Hypothalamus (tissue), 51 donors: Measurements from ENCODE around the gene CALHM6.

Source experiments
- DNase-seq, 51 donors: peaks; one replicate each; lab custom pipeline; 2025; lab: John Stamatoyannopoulos, UW

CALHM6 gene

GRCh38 chr6:116444575-116444974 is 16.6 kb upstream of the CALHM6 start:
- DNase-seq = no peak

GRCh38 chr6:116445102-116445501 is 16.1 kb upstream of the CALHM6 start:
- no peak for DNase-seq

- no peak for DNase-seq
Observed at GRCh38 chr6:116446399-116446798, 14.8 kb upstream of the CALHM6 start.

DNA sequence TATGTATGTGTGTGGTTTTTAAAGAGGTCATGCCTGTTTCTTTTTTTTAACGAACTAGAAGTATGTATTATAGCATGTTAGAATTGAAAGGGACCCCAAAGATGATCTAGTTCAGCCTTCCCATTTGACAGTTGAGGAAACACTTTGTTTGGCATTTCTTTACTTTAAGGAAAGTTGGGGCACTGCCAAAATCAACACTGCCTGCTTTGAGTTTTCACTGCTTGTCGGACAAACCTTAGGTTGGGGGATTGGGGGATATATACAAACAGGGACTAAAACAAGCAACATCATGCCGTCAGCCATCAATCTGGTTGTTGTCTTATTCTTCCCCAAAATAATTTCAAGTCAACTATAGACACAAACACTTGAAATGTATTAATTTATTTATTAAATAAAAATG is 14.1 kb upstream of the CALHM6 start:
- no peak for DNase-seq

GRCh38 chr6:116447496-116448011 is 13.6 kb upstream of the CALHM6 start:
- DNase-seq = no peak

DNA sequence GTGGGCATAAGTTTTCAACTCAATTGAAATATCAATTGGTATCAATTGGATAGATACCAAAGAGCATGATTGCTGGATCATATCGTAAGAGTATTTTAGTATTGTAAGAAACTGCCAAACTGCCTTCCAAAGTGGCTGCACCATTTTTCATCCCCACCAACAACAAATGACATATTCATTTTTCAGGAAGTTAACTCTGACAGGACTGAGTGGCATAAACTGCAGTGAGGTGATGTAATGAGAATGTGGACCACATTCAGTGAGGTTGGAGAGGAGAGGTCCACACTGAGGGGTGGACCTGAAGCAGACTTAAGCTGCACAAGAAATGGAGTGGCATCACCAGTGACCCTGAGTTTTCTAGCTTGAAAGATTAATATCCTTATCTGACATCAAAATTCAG is 11.6 kb upstream of the CALHM6 start:
- no peak for DNase-seq

- DNase-seq = no peak
Observed at GRCh38 chr6:116450185-116450710, 10.9 kb upstream of the CALHM6 start.

DNA sequence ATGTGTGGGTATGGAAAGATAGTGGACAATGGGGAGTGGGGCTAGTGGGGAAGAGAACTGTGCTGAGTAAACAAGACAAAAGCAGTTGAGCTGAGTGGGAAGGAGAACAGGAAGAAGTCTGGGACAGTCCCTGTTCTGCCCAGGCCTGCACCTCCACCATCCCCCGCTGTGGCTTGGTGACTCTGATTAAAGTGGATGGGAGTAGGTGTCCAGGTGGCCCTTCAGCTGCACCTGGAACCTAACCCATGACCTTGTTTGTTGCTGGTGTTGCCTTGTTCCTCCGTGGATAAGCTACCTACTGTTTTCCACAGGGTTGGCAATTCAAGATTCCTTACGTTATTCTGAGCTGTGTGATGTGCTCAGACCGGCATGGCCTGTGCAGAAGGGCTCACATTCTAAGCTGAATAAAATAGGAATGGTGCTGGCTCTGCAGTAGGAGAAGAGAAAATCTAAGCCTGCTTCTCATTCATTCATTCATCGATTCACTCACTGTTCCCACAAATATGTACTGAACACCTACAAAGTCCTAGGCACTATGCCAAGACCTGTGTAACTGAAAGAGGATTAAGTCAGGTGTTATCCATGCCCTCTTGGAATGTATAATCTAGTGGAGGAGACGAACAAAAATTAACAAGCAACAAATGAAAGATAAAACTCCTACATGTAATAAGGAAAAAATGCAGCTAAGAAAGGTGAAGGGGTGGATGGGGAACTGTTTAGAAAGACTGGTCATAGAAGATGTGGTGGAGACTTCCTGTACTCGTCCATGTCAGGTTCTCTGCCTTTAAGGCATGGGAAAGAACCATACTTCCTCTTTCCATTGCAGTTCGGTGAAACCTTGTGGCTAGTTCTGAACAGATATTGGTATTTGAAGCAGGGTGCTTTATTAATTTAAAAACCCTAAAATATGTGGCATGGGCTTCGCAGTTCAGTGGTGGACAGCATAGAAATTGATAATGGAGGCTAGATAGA is 10.1 kb upstream of the CALHM6 start:
- DNase-seq = no peak

GRCh38 chr6:116451916-116452315 is 9.3 kb upstream of the CALHM6 start:
- no peak for DNase-seq

- DNase-seq = no peak
Observed at GRCh38 chr6:116452531-116452930, 8.6 kb upstream of the CALHM6 start.

DNA sequence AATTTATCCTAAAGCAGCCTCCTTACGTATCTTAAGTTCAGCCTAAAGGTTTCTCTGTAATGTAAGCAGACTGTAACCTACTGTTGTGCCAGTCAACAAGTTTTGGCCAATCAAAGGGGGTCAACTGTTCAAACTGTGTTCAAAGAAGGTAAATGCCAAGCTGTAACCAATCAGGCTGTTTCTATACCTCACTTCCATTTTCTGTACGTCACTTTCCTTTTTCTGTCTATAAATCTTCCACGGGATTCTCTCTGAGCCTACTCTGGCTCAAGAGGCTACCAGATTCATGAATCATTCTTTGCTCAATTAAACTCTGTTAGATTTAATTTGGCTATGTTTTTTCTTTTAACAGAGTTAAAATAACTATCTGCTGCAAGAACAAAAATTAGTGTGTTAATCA is 5.1 kb upstream of the CALHM6 start:
- DNase-seq = no peak

DNA sequence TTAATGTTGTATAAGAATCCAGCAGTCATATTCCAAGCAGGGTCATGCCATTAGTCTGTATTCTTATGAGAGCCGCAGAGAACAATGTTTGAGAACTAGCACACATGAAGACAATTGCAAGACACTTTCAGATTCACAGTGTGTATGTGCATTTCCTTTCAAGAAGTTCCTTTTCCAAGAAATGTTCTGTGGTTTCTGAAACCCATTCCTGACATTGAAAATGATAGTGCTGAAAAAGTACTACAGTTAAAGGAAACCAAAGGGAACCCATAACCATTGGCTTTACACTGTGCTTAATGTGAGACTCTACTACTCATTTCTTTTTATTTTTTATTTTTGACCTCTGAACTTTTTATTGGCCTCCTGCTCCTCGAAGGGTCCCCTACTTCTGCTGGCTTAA is 4.2 kb upstream of the CALHM6 start:
- no peak for DNase-seq

GRCh38 chr6:116458264-116458663 is 2.9 kb upstream of the CALHM6 start:
- no peak for DNase-seq

- no peak for DNase-seq
Observed at GRCh38 chr6:116459927-116460326, 1.2 kb upstream of the CALHM6 start.

GRCh38 chr6:116461932-116462885 is 1.0 kb downstream of the CALHM6 start:
- peak in 19 of 51 donors; percentile 2 to 56 (median 25) for DNase-seq

DNA sequence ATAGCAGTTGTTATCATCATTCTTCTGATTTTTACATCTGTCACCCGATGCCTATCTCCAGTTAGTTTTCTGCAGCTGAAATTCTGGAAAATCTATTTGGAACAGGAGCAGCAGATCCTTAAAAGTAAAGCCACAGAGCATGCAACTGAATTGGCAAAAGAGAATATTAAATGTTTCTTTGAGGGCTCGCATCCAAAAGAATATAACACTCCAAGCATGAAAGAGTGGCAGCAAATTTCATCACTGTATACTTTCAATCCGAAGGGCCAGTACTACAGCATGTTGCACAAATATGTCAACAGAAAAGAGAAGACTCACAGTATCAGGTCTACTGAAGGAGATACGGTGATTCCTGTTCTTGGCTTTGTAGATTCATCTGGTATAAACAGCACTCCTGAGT is 2.1 kb downstream of the CALHM6 start:
- no peak for DNase-seq

GRCh38 chr6:116465246-116465645 is 4.1 kb downstream of the CALHM6 start:
- no peak for DNase-seq

DNA sequence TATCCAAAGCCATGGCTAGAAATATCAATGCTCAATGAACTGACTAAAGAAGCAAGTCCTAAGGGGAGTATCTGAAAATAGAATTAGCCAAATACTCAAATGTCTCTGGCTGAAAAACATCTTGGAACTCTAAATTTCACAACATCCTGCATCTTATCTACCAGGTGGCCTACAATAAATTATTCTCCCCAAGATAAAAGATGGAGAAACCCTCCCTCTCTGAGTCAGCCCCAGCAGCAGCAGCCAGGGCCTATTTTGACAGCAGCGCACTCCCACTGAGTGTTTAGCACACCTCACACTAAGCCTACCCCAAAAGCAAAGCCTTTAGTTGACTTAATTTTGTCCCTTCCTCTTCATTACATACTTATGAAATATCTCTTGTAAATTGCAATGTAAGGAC is 5.9 kb downstream of the CALHM6 start:
- no peak for DNase-seq

DNA sequence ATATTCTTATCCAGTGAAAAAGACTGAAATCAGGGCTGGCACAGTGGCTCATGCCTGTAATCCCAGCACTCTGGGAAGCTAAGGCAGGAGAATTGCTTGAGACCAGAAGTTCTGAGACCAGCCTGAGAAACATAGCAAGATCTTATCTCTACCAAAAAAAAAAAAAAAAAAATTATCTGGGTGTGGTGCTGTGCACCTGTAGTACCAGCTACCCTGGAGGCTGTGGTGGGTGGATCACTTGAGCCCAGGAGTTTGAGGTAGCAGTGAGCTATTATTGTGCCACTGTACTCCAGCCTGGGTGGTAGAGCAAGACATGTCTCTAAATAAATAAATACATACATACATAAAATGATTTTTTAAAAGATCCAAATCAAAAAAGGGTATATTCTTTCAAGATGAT is 6.3 kb downstream of the CALHM6 start:
- DNase-seq = no peak

- no peak for DNase-seq
Observed at GRCh38 chr6:116468293-116468692, 7.1 kb downstream of the CALHM6 start.

GRCh38 chr6:116471531-116471930 is 10.4 kb downstream of the CALHM6 start:
- DNase-seq = no peak
